ENCODE results near the gene PDSS2. TPM values are rescaled to one million over a fixed set of nuclear protein-coding genes. Genes with fewer than 3 reads are reported as not detected.

Gene PDSS2
- total and polyA plus RNA-seq, 2 donors (not counting 1 experiment from before 2014, with no cell fraction given) = 16.9 to 17.0 TPM

GRCh38 chr6:107419733-107420132 is 39.6 kb downstream of the PDSS2 start:
- POLR2A ChIA-PET = no interaction called here

GRCh38 chr6:107418118-107418517 is 41.2 kb downstream of the PDSS2 start:
- H3K4me3 Mint-ChIP-seq = no peak overlapping the region
- H3K27ac Mint-ChIP-seq = no peak overlapping the region
- peaks cover 8% of the 10 kb centered on the region for H4K20me1 ChIP-seq (ENCODE audit: control insufficient read depth, insufficient read depth, low read length, poor library complexity, severe bottlenecking)

More at GRCh38 chr6:107419733-107420132, 39.6 kb downstream of the PDSS2 start:
- H3K4me2 ChIP-seq (replicated peaks; ENCODE audit: low read depth, low read length, poor library complexity, severe bottlenecking) = no peak overlapping the region
- Mint-ChIP-seq H3K27ac (no peak overlapping the region), H3K9me3 (ENCODE audit: insufficient read depth) (no peaks in the 10 kb centered on the region), H3K4me3 (no peak overlapping the region), H3K27me3 (no peaks in the 10 kb centered on the region), H3K4me1 (peaks cover 13% of the 10 kb centered on the region)
- TF ChIP-seq EZH2 (IDR thresholded peaks at IDR 0.05; ENCODE audit: borderline replicate concordance, insufficient read depth, low read depth, low read length, poor library complexity, severe bottlenecking) (no peak), CTCF (IDR thresholded peaks at IDR 0.05) (no peak)
- H3K9ac ChIP-seq (ENCODE audit: low read length) = no peak overlapping the region
- peaks cover 0 to 8% of the 10 kb centered on the region in 2 donors for H3K4me1 ChIP-seq (ENCODE audit: control insufficient read depth in 2 of 2, insufficient read depth in 2 of 2, low read length in 2 of 2)
- peaks cover 8% of the 10 kb centered on the region for H4K20me1 ChIP-seq (ENCODE audit: control insufficient read depth, insufficient read depth, low read length, poor library complexity, severe bottlenecking)
- no peaks in the 10 kb centered on the region for H3K36me3 ChIP-seq (replicated peaks in 1 of 2; ENCODE audit: control extremely low read depth in 1 of 2, control insufficient read depth in 1 of 2, extremely low read depth in 1 of 2, insufficient read depth in 2 of 2, low read length in 1 of 2)
- H3K79me2 ChIP-seq (ENCODE audit: control insufficient read depth, insufficient read depth, low read length) = peaks cover 47% of the 10 kb centered on the region
- no peak overlapping the region for H3K27ac ChIP-seq (ENCODE audit: low read length in 2 of 2)
- CTCF ChIA-PET = no interaction called here
- WGBS (ENCODE audit: insufficient coverage) = no CpG with 5 or more reads among the region's 2 CpGs
- H3K9me3 ChIP-seq (ENCODE audit: control extremely low read depth in 1 of 3, control insufficient read depth in 2 of 3, insufficient read depth in 1 of 3, low read length in 2 of 3) = no peaks in the 10 kb centered on the region
- no peak overlapping the region for H3K4me3 ChIP-seq (ENCODE audit: control extremely low read depth in 1 of 5, extremely low read depth in 1 of 5, insufficient read depth in 1 of 5, low read depth in 2 of 5, low read length in 4 of 5)
- no peaks in the 10 kb centered on the region for H3K27me3 ChIP-seq (replicated peaks in 1 of 4; ENCODE audit: control extremely low read depth in 1 of 4, control insufficient read depth in 3 of 4, insufficient read depth in 4 of 4, low read length in 3 of 4)
- H2AFZ ChIP-seq (ENCODE audit: insufficient read depth, low read depth, low read length, poor library complexity, severe bottlenecking) = no peak overlapping the region
- DNase-seq = no peak
- intact Hi-C loops (cut with micrococcal nuclease) = no loop called here
- no peak for ATAC-seq (ENCODE audit: low read depth)

More at GRCh38 chr6:107418118-107418517, 41.2 kb downstream of the PDSS2 start:
- Histone ChIP-seq H3K9ac (ENCODE audit: low read length) (no peak overlapping the region), H3K27ac (ENCODE audit: low read length in 2 of 2) (no peak overlapping the region), H3K36me3 (replicated peaks in 1 of 2; ENCODE audit: control extremely low read depth in 1 of 2, control insufficient read depth in 1 of 2, extremely low read depth in 1 of 2, insufficient read depth in 2 of 2, low read length in 1 of 2) (no peaks in the 10 kb centered on the region), H3K4me3 (ENCODE audit: control extremely low read depth in 1 of 5, extremely low read depth in 1 of 5, insufficient read depth in 1 of 5, low read depth in 2 of 5, low read length in 4 of 5) (no peak overlapping the region), H3K79me2 (ENCODE audit: control insufficient read depth, insufficient read depth, low read length) (peaks cover 56% of the 10 kb centered on the region), H3K4me1 (ENCODE audit: control insufficient read depth in 2 of 2, insufficient read depth in 2 of 2, low read length in 2 of 2) (peaks cover 0 to 8% of the 10 kb centered on the region in 2 donors), H3K4me2 (replicated peaks; ENCODE audit: low read depth, low read length, poor library complexity, severe bottlenecking) (no peak overlapping the region), H3K9me3 (ENCODE audit: control extremely low read depth in 1 of 3, control insufficient read depth in 2 of 3, insufficient read depth in 1 of 3, low read length in 2 of 3) (no peaks in the 10 kb centered on the region), H2AFZ (ENCODE audit: insufficient read depth, low read depth, low read length, poor library complexity, severe bottlenecking) (no peak overlapping the region), H3K27me3 (replicated peaks in 1 of 4; ENCODE audit: control extremely low read depth in 1 of 4, control insufficient read depth in 3 of 4, insufficient read depth in 4 of 4, low read length in 3 of 4) (no peaks in the 10 kb centered on the region)
- Mint-ChIP-seq H3K4me1 (peaks cover 13% of the 10 kb centered on the region), H3K9me3 (ENCODE audit: insufficient read depth) (no peaks in the 10 kb centered on the region), H3K27me3 (no peaks in the 10 kb centered on the region)
- WGBS (ENCODE audit: insufficient coverage) = no CpG with 5 or more reads among the region's 1 CpG
- intact Hi-C loops (cut with micrococcal nuclease) = no loop called here
- no peak for DNase-seq
- no peak for ATAC-seq (ENCODE audit: low read depth)
- TF ChIP-seq CTCF (IDR thresholded peaks at IDR 0.05) (no peak), EZH2 (IDR thresholded peaks at IDR 0.05; ENCODE audit: borderline replicate concordance, insufficient read depth, low read depth, low read length, poor library complexity, severe bottlenecking) (no peak)
- POLR2A ChIA-PET = no interaction called here
- CTCF ChIA-PET = interaction anchor here (1.1 kb wide), 1 partner anchor 17 kb away, joined by 3 read pairs; no protein-coding TSS in a partner anchor

Data from B cell (primary cell).